DMS 273 (cell line): ENCODE data around the gene DICER1.

ENCODE experiments used
- DNase-seq: peaks from one replicate; lab custom pipeline; 2025; ENCODE audit not compliant: unreplicated experiment; lab: John Stamatoyannopoulos, UW

DICER1 gene

GRCh38 chr14:95126906-95127530 lies 30.3 kb downstream of the DICER1 start:
- no peak for DNase-seq

GRCh38 chr14:95125915-95126314 lies 31.4 kb downstream of the DICER1 start:
- DNase-seq = no peak

GRCh38 chr14:95125221-95125620 lies 32.1 kb downstream of the DICER1 start:
- no peak for DNase-seq

GRCh38 chr14:95123891-95124579 lies 33.3 kb downstream of the DICER1 start:
- DNase-seq = no peak

GRCh38 chr14:95122621-95122945 lies 34.7 kb downstream of the DICER1 start:
- no peak for DNase-seq

- no peak for DNase-seq
Measured at GRCh38 chr14:95121911-95122620, 35.3 kb downstream of the DICER1 start.

- DNase-seq = no peak
Measured at GRCh38 chr14:95119336-95119735, 38.0 kb downstream of the DICER1 start.

- DNase-seq = no peak
Measured at GRCh38 chr14:95117937-95118721, 39.2 kb downstream of the DICER1 start.

- no peak for DNase-seq
Measured at GRCh38 chr14:95113476-95113875, 43.9 kb downstream of the DICER1 start.

- DNase-seq = no peak
Measured at GRCh38 chr14:95111507-95112164, 45.7 kb downstream of the DICER1 start.

GRCh38 chr14:95110178-95110577 lies 47.2 kb downstream of the DICER1 start:
- DNase-seq = no peak

GRCh38 chr14:95107711-95108110 lies 49.6 kb downstream of the DICER1 start:
- DNase-seq = no peak

GRCh38 chr14:95106971-95107370 lies 50.4 kb downstream of the DICER1 start:
- DNase-seq = no peak

- no peak for DNase-seq
Measured at GRCh38 chr14:95104911-95105310, 52.4 kb downstream of the DICER1 start.

- no peak for DNase-seq
Measured at GRCh38 chr14:95102680-95103044, 54.7 kb downstream of the DICER1 start.

- peak; percentile 30 for DNase-seq
Measured at GRCh38 chr14:95101736-95102679, 55.3 kb downstream of the DICER1 start.

- peak; percentile 79 for DNase-seq
Measured at GRCh38 chr14:95098984-95099599, 58.2 kb downstream of the DICER1 start.

GRCh38 chr14:95097385-95097784 lies 59.9 kb downstream of the DICER1 start:
- no peak for DNase-seq

- no peak for DNase-seq
Measured at GRCh38 chr14:95096476-95096875, 60.9 kb downstream of the DICER1 start.

- DNase-seq = no peak
Measured at GRCh38 chr14:95095996-95096395, 61.3 kb downstream of the DICER1 start.
